ENCODE results near the gene KLHDC4.

DNA sequence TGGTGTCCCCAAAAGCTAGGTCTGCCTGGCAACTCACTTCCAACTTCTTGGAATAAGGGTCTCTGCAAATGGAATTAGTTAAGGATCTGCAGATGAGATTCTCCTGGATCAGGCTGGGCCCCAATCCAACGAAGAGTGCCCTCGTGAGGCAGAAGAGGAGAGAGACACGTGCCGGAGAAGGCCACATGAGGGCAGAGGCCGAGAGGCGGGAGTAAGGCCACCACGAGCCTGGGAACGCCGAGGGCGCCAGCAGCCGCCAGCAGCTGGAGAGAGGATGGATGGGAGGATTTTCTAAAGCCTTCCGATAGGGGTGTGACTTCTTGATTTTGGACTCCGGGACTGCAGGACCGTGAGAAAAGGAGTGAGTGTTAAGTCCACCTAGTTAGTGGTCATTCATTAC lies 87.2 kb downstream of the KLHDC4 start:
- TF ChIP-seq, protein P1, sequence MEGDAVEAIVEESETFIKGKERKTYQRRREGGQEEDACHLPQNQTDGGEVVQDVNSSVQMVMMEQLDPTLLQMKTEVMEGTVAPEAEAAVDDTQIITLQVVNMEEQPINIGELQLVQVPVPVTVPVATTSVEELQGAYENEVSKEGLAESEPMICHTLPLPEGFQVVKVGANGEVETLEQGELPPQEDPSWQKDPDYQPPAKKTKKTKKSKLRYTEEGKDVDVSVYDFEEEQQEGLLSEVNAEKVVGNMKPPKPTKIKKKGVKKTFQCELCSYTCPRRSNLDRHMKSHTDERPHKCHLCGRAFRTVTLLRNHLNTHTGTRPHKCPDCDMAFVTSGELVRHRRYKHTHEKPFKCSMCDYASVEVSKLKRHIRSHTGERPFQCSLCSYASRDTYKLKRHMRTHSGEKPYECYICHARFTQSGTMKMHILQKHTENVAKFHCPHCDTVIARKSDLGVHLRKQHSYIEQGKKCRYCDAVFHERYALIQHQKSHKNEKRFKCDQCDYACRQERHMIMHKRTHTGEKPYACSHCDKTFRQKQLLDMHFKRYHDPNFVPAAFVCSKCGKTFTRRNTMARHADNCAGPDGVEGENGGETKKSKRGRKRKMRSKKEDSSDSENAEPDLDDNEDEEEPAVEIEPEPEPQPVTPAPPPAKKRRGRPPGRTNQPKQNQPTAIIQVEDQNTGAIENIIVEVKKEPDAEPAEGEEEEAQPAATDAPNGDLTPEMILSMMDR (IDR thresholded peaks at IDR 0.05) = no peak
- no peak for TF ChIP-seq POLR2A (IDR thresholded peaks at IDR 0.05)
